Tibial nerve (tissue), 4 donors: ENCODE data around the gene ARCN1. TPM values are rescaled to one million over a fixed set of nuclear protein-coding genes. Genes with fewer than 3 reads are reported as not detected.
A peak's percentile ranks its signal among the peaks of the same experiment; 100 is the strongest.

Experiments
- DNase-seq, 2 donors: peaks; one replicate each; pipeline ENCODE4 v3.0.0-alpha.2; 2019; ENCODE audit warnings: low spot score in 2 of 2
- H3K27ac ChIP-seq, 4 donors: fragments of 200-600 bp; sonication (generic) in 3 of 4; one replicate each; pipeline ENCODE4 v1.5.1; 2017 to 2019; ENCODE audit warnings: mild to moderate bottlenecking in 1 of 4
- H3K27me3 ChIP-seq, 2 donors: fragments of 200-600 bp; sonication (generic) in 1 of 2; one replicate each; pipeline versions ENCODE4 v1.5.1 to v1.6.0; 2017 to 2019
- H3K36me3 ChIP-seq, 3 donors: fragments of 200-600 bp; sonication (generic); one replicate each; pipeline ENCODE4 v1.5.1; 2018 to 2019
- H3K4me1 ChIP-seq, 4 donors: fragments of 200-600 bp; sonication (generic) in 3 of 4; one replicate each; pipeline ENCODE4 v1.5.1; 2017 to 2019
- H3K4me3 ChIP-seq, 4 donors: fragments of 200-600 bp; sonication (generic) in 3 of 4; one replicate each; pipeline ENCODE4 v1.5.1; 2017 to 2019; ENCODE audit warnings: mild to moderate bottlenecking in 1 of 4, moderate library complexity in 1 of 4
- H3K9me3 ChIP-seq, 4 donors: fragments of 200-600 bp; sonication (generic) in 3 of 4; one replicate each; pipeline ENCODE4 v1.5.1; 2017 to 2019
- EP300 ChIP-seq, 2 donors: sonication (generic); formaldehyde crosslinking; IDR thresholded peaks; one replicate each; pipeline ENCODE4 v1.6.1; 2017; ENCODE audit warnings: antibody characterized with exemption in 2 of 2, mild to moderate bottlenecking in 1 of 2
- POLR2A ChIP-seq, 2 donors: fragments of 450-650 bp; IDR thresholded peaks; one replicate each; pipeline ENCODE4 v1.6.1; 2017; ENCODE audit warnings: antibody characterized with exemption in 2 of 2, mild to moderate bottlenecking in 2 of 2, moderate library complexity in 2 of 2
- WGBS, 2 donors: methylation state at CpG; one replicate each; pipeline ENCODE4 v1.1.5; 2018; 5-methylcytosine and 5-hydroxymethylcytosine counted together
- total RNA-seq, 4 donors: library from RNA; depleted of rRNA; stranded (reverse); fragments of >200 nt; gene quantifications; one replicate each; pipeline ENCODE4 v1.1.0, GENCODE V29; 2016
- TF ChIP-seq, protein P1 (sequence below), 5 experiments: fragments of 200-600 bp in 3 of 5; fragments of 450-650 bp in 2 of 5; sonication (generic) in 3 of 5; IDR thresholded peaks; one replicate each; pipeline ENCODE4 v1.5.1; 2016 to 2019; ENCODE audit warnings: antibody characterized with exemption in 5 of 5, mild to moderate bottlenecking in 3 of 5, moderate library complexity in 2 of 5

ARCN1 gene
- total RNA-seq, 4 donors from 2014 or later: 74.3 to 94.8 (median 88.5) TPM

- Histone ChIP-seq H3K9me3 (no peaks in the 10 kb centered on the region), H3K4me3 (no peak overlapping the region), H3K4me1 (peaks cover 0 to 75% (median 15%) of the 10 kb centered on the region in 4 donors), H3K27me3 (no peaks in the 10 kb centered on the region), H3K36me3 (peaks cover 0 to 37% (median 0%) of the 10 kb centered on the region in 3 donors), H3K27ac (no peak overlapping the region)
- DNase-seq: no peak
- 74 to 75% methylated on average over 2 of the region's 2 CpGs for WGBS, 2 donors
- no peak for TF ChIP-seq POLR2A (IDR thresholded peaks at IDR 0.05)
- no peak for TF ChIP-seq EP300 (IDR thresholded peaks at IDR 0.05)
- TF ChIP-seq, protein P1, sequence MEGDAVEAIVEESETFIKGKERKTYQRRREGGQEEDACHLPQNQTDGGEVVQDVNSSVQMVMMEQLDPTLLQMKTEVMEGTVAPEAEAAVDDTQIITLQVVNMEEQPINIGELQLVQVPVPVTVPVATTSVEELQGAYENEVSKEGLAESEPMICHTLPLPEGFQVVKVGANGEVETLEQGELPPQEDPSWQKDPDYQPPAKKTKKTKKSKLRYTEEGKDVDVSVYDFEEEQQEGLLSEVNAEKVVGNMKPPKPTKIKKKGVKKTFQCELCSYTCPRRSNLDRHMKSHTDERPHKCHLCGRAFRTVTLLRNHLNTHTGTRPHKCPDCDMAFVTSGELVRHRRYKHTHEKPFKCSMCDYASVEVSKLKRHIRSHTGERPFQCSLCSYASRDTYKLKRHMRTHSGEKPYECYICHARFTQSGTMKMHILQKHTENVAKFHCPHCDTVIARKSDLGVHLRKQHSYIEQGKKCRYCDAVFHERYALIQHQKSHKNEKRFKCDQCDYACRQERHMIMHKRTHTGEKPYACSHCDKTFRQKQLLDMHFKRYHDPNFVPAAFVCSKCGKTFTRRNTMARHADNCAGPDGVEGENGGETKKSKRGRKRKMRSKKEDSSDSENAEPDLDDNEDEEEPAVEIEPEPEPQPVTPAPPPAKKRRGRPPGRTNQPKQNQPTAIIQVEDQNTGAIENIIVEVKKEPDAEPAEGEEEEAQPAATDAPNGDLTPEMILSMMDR (IDR thresholded peaks at IDR 0.05): no peak
Measured at GRCh38 chr11:118526688-118527087, 45.5 kb upstream of the ARCN1 start.

- WGBS, 2 donors: 63 to 65% methylated on average over 3 of the region's 3 CpGs
Measured at GRCh38 chr11:118527109-118527508, 45.1 kb upstream of the ARCN1 start, which contains the start of gene TTC36. Gene TTC36 (plus strand): TSS chr11:118527474. CDS start chr11:118527495, 21 bp downstream.

GRCh38 chr11:118528511-118528910 is 43.7 kb upstream of the ARCN1 start:
- whole genome bisulfite sequencing, 2 donors: 94 to 96% methylated on average over 6 of the region's 6 CpGs
- H3K4me1 ChIP-seq: peaks cover 0 to 70% (median 15%) of the 10 kb centered on the region in 4 donors
- H3K36me3 ChIP-seq: peaks cover 0 to 19% (median 0%) of the 10 kb centered on the region in 3 donors
- TF ChIP-seq POLR2A (IDR thresholded peaks at IDR 0.05) (no peak), EP300 (IDR thresholded peaks at IDR 0.05) (no peak)
- TF ChIP-seq, protein P1 (IDR thresholded peaks at IDR 0.05): no peak
- H3K4me3 ChIP-seq: no peak overlapping the region
- H3K9me3 ChIP-seq: no peaks in the 10 kb centered on the region
- no peak for DNase-seq
- no peaks in the 10 kb centered on the region for H3K27me3 ChIP-seq
- H3K27ac ChIP-seq: no peak overlapping the region

More at GRCh38 chr11:118527109-118527508, 45.1 kb upstream of the ARCN1 start, which contains the start of gene TTC36:
- Histone ChIP-seq H3K36me3 (peaks cover 0 to 33% (median 0%) of the 10 kb centered on the region in 3 donors), H3K27me3 (no peaks in the 10 kb centered on the region), H3K9me3 (no peaks in the 10 kb centered on the region), H3K27ac (no peak within 1 kb of the TSS), H3K4me1 (peaks cover 0 to 75% (median 15%) of the 10 kb centered on the region in 4 donors), H3K4me3 (no peak within 1 kb of the TSS)
- no peak for TF ChIP-seq EP300 (IDR thresholded peaks at IDR 0.05)
- TF ChIP-seq, protein P1 (IDR thresholded peaks at IDR 0.05): no peak
- no peak for TF ChIP-seq POLR2A (IDR thresholded peaks at IDR 0.05)
- no peak for DNase-seq

DNA sequence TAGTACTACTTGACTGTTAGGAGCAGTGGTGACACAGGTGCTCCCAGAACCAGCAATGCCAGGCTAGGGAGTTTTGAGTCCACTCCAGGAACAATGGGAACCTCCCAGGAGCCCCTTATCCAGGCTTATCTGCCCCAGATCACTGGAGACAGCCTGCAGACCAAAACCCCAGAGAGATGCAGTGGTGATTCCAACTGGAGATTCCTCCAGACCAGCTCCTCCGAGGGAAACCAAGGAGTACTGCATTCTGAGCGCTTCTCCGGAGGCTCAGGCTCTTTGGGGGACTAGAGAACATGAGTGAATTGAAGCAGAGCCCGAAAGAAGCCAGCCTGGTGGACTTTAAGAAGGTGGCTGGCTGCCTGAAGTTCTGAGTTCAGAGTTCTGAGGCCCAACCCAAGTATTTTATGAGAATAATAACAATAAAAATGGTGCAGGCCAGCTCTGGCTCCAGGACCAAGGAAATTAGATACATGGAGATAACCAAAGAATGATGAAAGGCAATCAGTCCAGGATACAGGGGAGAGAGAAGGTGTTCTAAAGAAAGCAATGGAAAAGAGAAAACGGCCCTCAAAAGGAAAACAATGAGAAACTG is 42.5 kb upstream of the ARCN1 start:
- no peak for DNase-seq
- H3K27ac ChIP-seq: no peak overlapping the region
- TF ChIP-seq, protein P1 (IDR thresholded peaks at IDR 0.05): no peak
- TF ChIP-seq EP300 (IDR thresholded peaks at IDR 0.05): no peak
- TF ChIP-seq POLR2A (IDR thresholded peaks at IDR 0.05): no peak
- no peaks in the 10 kb centered on the region for H3K27me3 ChIP-seq
- WGBS, 2 donors: 56 to 71% methylated on average over 5 of the region's 5 CpGs
- H3K4me3 ChIP-seq: peak overlapping the region in 3 of 4 donors; percentile 54 to 91 (median 87)
- peaks cover 0 to 63% (median 14%) of the 10 kb centered on the region in 4 donors for H3K4me1 ChIP-seq
- H3K36me3 ChIP-seq: peaks cover 0 to 15% (median 0%) of the 10 kb centered on the region in 3 donors
- no peaks in the 10 kb centered on the region for H3K9me3 ChIP-seq

DNA sequence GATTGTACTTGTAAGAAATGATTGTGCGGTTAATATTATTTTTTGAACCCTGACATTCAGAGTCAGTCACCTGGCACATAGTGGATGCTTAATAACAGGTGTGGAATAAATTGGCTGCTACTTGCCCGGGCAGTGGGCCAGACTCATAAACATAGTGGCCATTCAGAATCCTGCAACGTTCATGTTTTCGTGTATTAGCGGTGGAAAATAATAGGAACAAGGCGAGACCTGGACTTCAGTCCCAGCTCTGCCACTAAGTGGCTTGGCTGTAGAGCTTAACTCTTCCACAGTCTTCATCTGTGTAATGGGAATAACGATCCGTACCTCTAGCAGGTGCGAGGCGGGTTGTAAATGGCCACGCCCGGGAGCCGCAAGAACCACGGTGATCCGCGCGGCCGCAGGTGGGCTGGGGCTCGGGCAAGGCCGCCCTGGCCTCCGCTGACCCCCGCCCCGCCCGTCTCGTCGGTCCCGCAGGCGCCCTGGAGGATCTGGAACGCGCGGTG is 42.0 kb upstream of the ARCN1 start:
- no peaks in the 10 kb centered on the region for H3K9me3 ChIP-seq
- peaks cover 0 to 15% (median 0%) of the 10 kb centered on the region in 3 donors for H3K36me3 ChIP-seq
- 4% methylated on average over 23 to 27 of the region's 31 CpGs for WGBS, 2 donors
- no peak for DNase-seq
- no peaks in the 10 kb centered on the region for H3K27me3 ChIP-seq
- peak overlapping the region; percentile 54 to 91 (median 88) for H3K4me3 ChIP-seq
- H3K27ac ChIP-seq: peak overlapping the region in 3 of 4 donors; percentile 67 to 82 (median 81)
- TF ChIP-seq, protein P1 (IDR thresholded peaks at IDR 0.05): no peak
- TF ChIP-seq EP300 (IDR thresholded peaks at IDR 0.05): no peak
- TF ChIP-seq POLR2A (IDR thresholded peaks at IDR 0.05): no peak
- H3K4me1 ChIP-seq: peaks cover 0 to 59% (median 11%) of the 10 kb centered on the region in 4 donors
